ENCODE results near the gene SPATA31C1.

GRCh38 chr9:87973122-87973521 is 55.4 kb downstream of the SPATA31C1 start:
- TF ChIP-seq CTCF (IDR thresholded peaks at IDR 0.05; ENCODE audit: low read length) (no peak), EZH2 (optimal IDR thresholded peaks at IDR 0.05; ENCODE audit: low read depth, low read length) (no peak), EZH2phosphoT487 (IDR thresholded peaks at IDR 0.05; ENCODE audit: low read length) (no peak)

Data from MM.1S (cell line).